K562 (cell line): ENCODE measurements around the gene HAND2. TPM values are rescaled to one million over a fixed set of nuclear protein-coding genes. Genes with fewer than 3 reads are reported as not detected.

Source experiments
- DMBX1 ChIP-seq: fragments of 250-450 bp; sonication (Bioruptor Pico); IDR thresholded peaks from 2 replicates; pipeline ENCODE4 v1.8.0; 2022; ENCODE audit warnings: inconsistent platforms, mild to moderate bottlenecking, moderate library complexity, borderline replicate concordance
- E2F6 ChIP-seq, 2 experiments: IDR thresholded peaks; 2 replicates each; pipeline ENCODE4 v1.6.1; 2011; ENCODE audit warnings: borderline replicate concordance in 1 of 2, control low read depth in 1 of 2, low read depth in 1 of 2, low read length in 1 of 2, mild to moderate bottlenecking in 1 of 2, mixed read lengths in 1 of 2, moderate library complexity in 1 of 2; ENCODE audit not compliant: insufficient read depth in 1 of 2, insufficient read length in 1 of 2, poor library complexity in 1 of 2, severe bottlenecking in 1 of 2; ENCODE audit errors: extremely low read depth in 1 of 2
- HDAC6 ChIP-seq: IDR thresholded peaks from 2 replicates; pipeline ENCODE4 v1.6.1; 2012; ENCODE audit warnings: low read depth, mild to moderate bottlenecking, control low read depth, inconsistent platforms, low read length, moderate library complexity
- HDAC8 ChIP-seq: fragments of 450-650 bp; IDR thresholded peaks from 2 replicates; pipeline ENCODE4 v1.6.1; 2016; ENCODE audit warnings: mild to moderate bottlenecking, missing genetic modification characterization, moderate library complexity, missing compliant biosample characterization
- L3MBTL2 ChIP-seq: fragments of 450-650 bp; IDR thresholded peaks from 2 replicates; pipeline ENCODE4 v1.6.1; 2016; ENCODE audit warnings: mild to moderate bottlenecking, moderate library complexity
- MGA ChIP-seq: fragments of 450-650 bp; IDR thresholded peaks from 2 replicates; pipeline ENCODE4 v1.6.1; 2016; ENCODE audit warnings: mild to moderate bottlenecking, moderate library complexity
- PHF8 ChIP-seq: fragments of 200-600 bp; sonication (generic); IDR thresholded peaks from 2 replicates; pipeline ENCODE4 v1.6.1; 2012; ENCODE audit warnings: mixed run types, mild to moderate bottlenecking, inconsistent platforms, low read length, moderate library complexity, borderline replicate concordance
- RCOR1 ChIP-seq, 2 experiments: IDR thresholded peaks; 2 replicates each; pipeline ENCODE4 v1.6.1; 2012; ENCODE audit warnings: low read depth in 2 of 2, low read length in 2 of 2, borderline replicate concordance in 1 of 2, improper control_type of control experiment in 1 of 2
- SMARCE1 ChIP-seq: fragments of 450-650 bp; IDR thresholded peaks from 2 replicates; pipeline ENCODE4 v1.7.1; 2016; ENCODE audit warnings: mild to moderate bottlenecking
- ZNF217 ChIP-seq: sonication (generic); formaldehyde crosslinking; IDR thresholded peaks from 2 replicates; pipeline ENCODE4 v1.8.0; 2022; ENCODE audit warnings: mild to moderate bottlenecking, missing genetic modification reagents
- polyA plus RNA-seq, 8 experiments: library from polyadenylated mRNA; depleted of rRNA in 4 of 8; stranded (reverse) in 5 of 8; unstranded in 3 of 8; fragments of >200 nt; fragmentation: Nextera tagmentation in 2 of 8; fragmentation: Illumina TruSeq in 1 of 8; extraction: Ambion mirVana in 2 of 8; extraction: Trizol in 1 of 8; gene quantifications; 2 replicates each; pipeline versions ENCODE4 v1.2.1 to v1.2.3, GENCODE V29; 2011 to 2014; ENCODE audit warnings: inconsistent platforms in 1 of 8, missing spikeins in 1 of 8
- total RNA-seq, 7 experiments: library from RNA; depleted of rRNA in 6 of 7; stranded (reverse); fragments of >200 nt in 6 of 7; fragmentation: Illumina TruSeq in 2 of 7; extraction: Trizol in 2 of 7; gene quantifications; 2 replicates each; pipeline versions ENCODE4 v1.2.1 to v1.2.3, GENCODE V29; 2011 to 2021; ENCODE audit warnings: low replicate concordance in 1 of 7

Gene HAND2
- total and polyA plus RNA-seq, 9 of the 15 experiments (the other 6 are each of a cell fraction or from before 2014, with no cell fraction given), result 1.7 to 12.8 (median 4.9) TPM

- TF ChIP-seq DMBX1 (CRISPR knock-in tag) (peak; percentile 15; the same call in 1 of the 2 replicates), E2F6 (IDR thresholded peaks at IDR 0.05; ENCODE audit: borderline replicate concordance in 1 of 2, extremely low read depth in 1 of 2, insufficient read depth in 1 of 2, insufficient read length in 1 of 2, low read depth in 1 of 2, low read length in 1 of 2, poor library complexity in 1 of 2, severe bottlenecking in 1 of 2) (peak in 1 of 2 experiments; percentile 36), HDAC6 (no peak), RCOR1 (IDR thresholded peaks at IDR 0.05; ENCODE audit: borderline replicate concordance in 1 of 2, low read depth in 2 of 2, low read length in 2 of 2) (no peak), HDAC8 (tag) (no peak), L3MBTL2 (peak; percentile 42; the same call in 1 of the 2 replicates), MGA (peak; percentile 59), ZNF217 (CRISPR knock-in tag) (no peak), SMARCE1 (no peak), PHF8 (no peak)
Measured at GRCh38 chr4:173577963-173578362, 47.9 kb upstream of the HAND2 start (continued).
